Neural cell (in vitro differentiated cells): ENCODE measurements around the gene PTPRR.
"Not testable (repeated sequence)": the region's sequence is repeated elsewhere in the genome, so short reads cannot be mapped to it uniquely, and the experiment has no call there.

ENCODE experiments used
- EZH2 ChIP-seq: fragments of 200-600, 300-800 bp; shearing (Covaris generic), sonication (generic); IDR thresholded peaks from 2 replicates; pipeline ENCODE4 v1.6.1; 2014; ENCODE audit warnings: antibody characterized with exemption, low read length, borderline replicate concordance, mild to moderate bottlenecking; ENCODE audit not compliant: insufficient read depth, poor library complexity, severe bottlenecking
- TF ChIP-seq, protein P1 (sequence below): fragments of 450-650 bp; IDR thresholded peaks from 2 replicates; pipeline ENCODE4 v1.5.1; 2014; ENCODE audit warnings: antibody characterized with exemption, mild to moderate bottlenecking, moderate library complexity; ENCODE audit not compliant: poor library complexity, severe bottlenecking

DNA sequence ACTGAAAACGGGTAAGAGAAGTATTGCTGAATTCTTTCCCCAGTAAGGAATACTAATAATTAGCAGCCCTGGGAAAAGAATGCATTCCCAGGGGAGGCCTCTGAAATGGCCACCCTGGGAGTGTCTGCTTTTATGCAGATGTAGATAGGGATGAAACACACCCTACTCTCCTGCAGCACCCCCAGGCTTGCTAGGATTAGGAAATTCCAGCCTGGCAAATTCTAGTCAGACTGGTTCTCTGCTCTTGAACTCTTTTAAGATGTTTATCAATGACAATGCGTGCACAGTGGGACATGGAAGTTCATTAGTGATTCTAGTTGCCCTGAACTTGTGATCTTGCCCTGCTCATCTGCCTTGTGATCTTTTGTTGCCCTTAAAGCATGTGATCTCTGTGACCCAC lies 112.5 kb downstream of the PTPRR start:
- TF ChIP-seq EZH2: not testable (repeated sequence)
- TF ChIP-seq, protein P1, sequence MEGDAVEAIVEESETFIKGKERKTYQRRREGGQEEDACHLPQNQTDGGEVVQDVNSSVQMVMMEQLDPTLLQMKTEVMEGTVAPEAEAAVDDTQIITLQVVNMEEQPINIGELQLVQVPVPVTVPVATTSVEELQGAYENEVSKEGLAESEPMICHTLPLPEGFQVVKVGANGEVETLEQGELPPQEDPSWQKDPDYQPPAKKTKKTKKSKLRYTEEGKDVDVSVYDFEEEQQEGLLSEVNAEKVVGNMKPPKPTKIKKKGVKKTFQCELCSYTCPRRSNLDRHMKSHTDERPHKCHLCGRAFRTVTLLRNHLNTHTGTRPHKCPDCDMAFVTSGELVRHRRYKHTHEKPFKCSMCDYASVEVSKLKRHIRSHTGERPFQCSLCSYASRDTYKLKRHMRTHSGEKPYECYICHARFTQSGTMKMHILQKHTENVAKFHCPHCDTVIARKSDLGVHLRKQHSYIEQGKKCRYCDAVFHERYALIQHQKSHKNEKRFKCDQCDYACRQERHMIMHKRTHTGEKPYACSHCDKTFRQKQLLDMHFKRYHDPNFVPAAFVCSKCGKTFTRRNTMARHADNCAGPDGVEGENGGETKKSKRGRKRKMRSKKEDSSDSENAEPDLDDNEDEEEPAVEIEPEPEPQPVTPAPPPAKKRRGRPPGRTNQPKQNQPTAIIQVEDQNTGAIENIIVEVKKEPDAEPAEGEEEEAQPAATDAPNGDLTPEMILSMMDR: not testable (repeated sequence)
